GM19035 (cell line): ENCODE results near the gene OR2A2.

Experiments used
- ATAC-seq: cut with Tn5 transposase; IDR thresholded peaks from one replicate; pipeline ENCODE4 v1.9.1; 2021; ENCODE audit not compliant: unreplicated experiment

Gene OR2A2

GRCh38 chr7:144137501-144137900, 28.1 kb downstream of the OR2A2 start:
- ATAC-seq: no peak

DNA sequence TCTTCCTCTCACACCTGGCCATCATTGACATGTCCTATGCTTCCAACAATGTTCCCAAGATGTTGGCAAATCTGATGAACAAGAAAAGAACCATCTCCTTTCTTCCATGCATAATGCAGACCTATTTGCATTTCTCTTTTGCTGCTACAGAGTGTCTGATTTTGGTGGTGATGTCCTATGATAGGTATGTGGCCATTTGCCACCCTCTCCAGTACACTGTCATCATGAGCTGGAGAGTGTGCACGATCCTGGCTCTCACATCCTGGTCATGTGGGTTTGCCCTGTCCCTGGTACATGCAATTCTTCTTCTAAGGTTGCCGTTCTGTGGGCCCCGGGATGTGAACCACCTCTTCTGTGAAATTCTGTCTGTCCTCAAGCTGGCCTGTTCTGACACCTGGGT, 32.8 kb downstream of the OR2A2 start:
- ATAC-seq: no peak

DNA sequence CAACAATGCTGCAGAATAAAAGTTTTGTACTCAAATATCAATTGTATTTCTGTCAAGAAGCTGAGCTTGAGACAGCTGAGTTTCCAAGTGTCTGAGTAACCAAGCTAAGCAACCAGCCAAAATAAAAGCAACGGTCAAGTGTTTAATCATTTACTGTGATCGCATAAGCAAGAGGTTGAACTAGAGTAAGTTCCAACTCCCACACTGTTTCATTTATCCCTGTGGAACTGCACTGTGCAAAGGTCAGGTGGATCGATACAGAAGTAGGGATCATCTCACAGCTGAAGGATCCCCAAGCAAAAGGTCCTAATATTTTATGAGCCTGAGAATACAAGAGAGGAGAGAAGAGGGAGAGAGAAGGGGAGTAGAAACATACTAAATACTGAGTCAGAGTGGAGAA, 35.0 kb downstream of the OR2A2 start:
- ATAC-seq: no peak

DNA sequence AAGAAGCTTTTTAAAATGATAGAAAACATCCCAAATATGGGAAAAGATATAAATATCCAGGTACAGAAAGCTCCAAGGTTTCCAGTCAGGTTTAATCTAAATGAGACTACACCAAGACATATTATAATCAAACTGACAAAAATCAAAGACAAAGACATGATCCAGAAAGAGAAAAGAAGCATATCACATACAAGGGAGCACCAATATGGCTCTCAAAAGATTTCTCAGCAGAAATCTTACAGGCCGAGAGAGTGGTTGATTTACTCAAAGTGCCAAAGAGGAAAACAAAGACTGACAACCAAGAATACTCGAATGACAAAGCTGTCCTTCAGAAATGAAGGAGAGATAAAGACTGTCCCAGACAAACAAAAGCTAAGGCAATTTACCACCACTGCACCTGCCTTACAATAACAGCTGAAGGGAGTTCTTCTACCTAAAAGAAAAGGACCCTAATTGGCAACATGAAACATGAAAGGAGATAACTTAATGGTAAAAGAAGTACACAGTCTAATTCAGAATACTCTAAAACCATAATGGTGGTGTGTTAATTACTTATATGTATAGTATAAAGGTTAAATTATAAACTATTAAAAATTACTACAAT, 38.9 kb downstream of the OR2A2 start:
- no peak for ATAC-seq

DNA sequence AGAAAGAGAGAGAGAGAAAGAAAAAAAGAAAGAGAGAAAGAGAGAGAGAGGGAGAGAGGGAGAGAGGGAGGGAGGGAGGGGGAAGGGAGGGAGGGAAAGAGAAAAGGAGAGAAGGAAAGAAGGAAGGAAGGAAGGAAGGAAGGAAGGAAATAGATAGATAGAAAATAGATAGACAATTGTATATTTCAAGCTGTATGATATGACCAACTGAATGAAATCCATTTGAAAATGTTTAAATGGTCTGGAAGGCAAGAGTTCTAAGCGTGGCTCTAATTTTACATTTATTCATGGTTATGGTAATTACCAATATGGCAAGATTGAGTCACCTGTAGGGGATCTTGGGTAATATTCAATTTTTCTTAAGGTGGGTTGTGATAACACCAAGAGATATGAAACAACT, 49.5 kb downstream of the OR2A2 start:
- no peak for ATAC-seq
